K562 (cell line): ENCODE results near the gene CNTN5. TPM values are rescaled to one million over a fixed set of nuclear protein-coding genes. Genes with fewer than 3 reads are reported as not detected.

Source experiments
- ATAC-seq: fragments of 200-7000 bp; cut with Tn5 transposase; 3 replicates; pipeline ENCODE4 v1.9.1; 2020; ENCODE audit warnings: moderate library complexity
- BruUV-seq: library from RNA; stranded (reverse); fragments of 400-500 nt; replicated peaks from 2 replicates; lab custom pipeline; 2021; lab: Mats Ljungman, UMichigan
- CTCF ChIA-PET: fragments of 300-600 bp; formaldehyde crosslinking; extraction: SDS; loops from one replicate; lab custom pipeline; 2021; ENCODE audit warnings: low intra/inter-chr PET ratio; lab: Yijun Ruan, JAX
- POLR2A ChIA-PET: fragments of 300-600, 350-650 bp; sonication (Branson Sonifier 250); formaldehyde crosslinking; extraction: SDS; loops from one replicate; lab custom pipeline; 2021; ENCODE audit warnings: antibody characterized with exemption, inconsistent platforms; lab: Yijun Ruan, JAX
- DNase-seq, 4 experiments: peaks; one replicate each; pipeline versions ENCODE4 v3.0.0 to v3.0.0-alpha.2; 2011 to 2018; ENCODE audit warnings: low spot score in 3 of 4, mixed read lengths in 3 of 4; ENCODE audit errors: extremely low read depth in 1 of 4
- FAIRE-seq: peaks from 2 replicates; lab custom pipeline; 2011; peaks lifted over from hg19 to GRCh38; lab: Jason Lieb, UNC
- H2AFZ ChIP-seq: 2 replicates; pipeline ENCODE4 v1.6.0; 2011; ENCODE audit warnings: low read depth, low read length, control low read depth, inconsistent platforms
- H3K27ac ChIP-seq: fragments of 200-600 bp; 3 replicates; pipeline ENCODE4 v1.8.0; 2011; ENCODE audit warnings: low read depth, mild to moderate bottlenecking, control low read depth, inconsistent platforms, low read length, moderate library complexity, mixed read lengths; ENCODE audit errors: extremely low read depth
- H3K27me3 ChIP-seq, 2 experiments: fragments of 300-600 bp in 1 of 2; 2 replicates in 1 of 2; 3 replicates in 1 of 2; pipeline versions ENCODE4 v1.6.0 to v1.8.0; 2011; ENCODE audit warnings: inconsistent platforms in 2 of 2, low read length in 2 of 2, mild to moderate bottlenecking in 1 of 2, mixed read lengths in 1 of 2, moderate library complexity in 1 of 2; ENCODE audit not compliant: control insufficient read depth in 2 of 2, insufficient read depth in 2 of 2
- H3K36me3 ChIP-seq: fragments of 300-600 bp; 3 replicates; pipeline ENCODE4 v1.8.0; 2011; ENCODE audit warnings: mild to moderate bottlenecking, low read length, inconsistent platforms; ENCODE audit not compliant: control insufficient read depth, insufficient read depth
- H3K4me1 ChIP-seq, 2 experiments: fragments of 200-600 bp in 1 of 2; replicated peaks in 1 of 2; 2 replicates in 1 of 2; 3 replicates in 1 of 2; pipeline versions ENCODE4 v1.5.1 to v1.8.0; 2011; ENCODE audit warnings: inconsistent platforms in 2 of 2, low read length in 2 of 2, mild to moderate bottlenecking in 1 of 2, mixed read lengths in 1 of 2, moderate library complexity in 1 of 2; ENCODE audit not compliant: control insufficient read depth in 2 of 2, insufficient read depth in 2 of 2
- H3K4me2 ChIP-seq: 2 replicates; pipeline ENCODE4 v1.6.1; 2011; ENCODE audit warnings: low read length, control low read depth, inconsistent platforms, mixed read lengths; ENCODE audit not compliant: insufficient read depth
- H3K4me3 ChIP-seq: fragments of 200-600 bp; sonication (generic), shearing (Covaris generic); 2 replicates; pipeline ENCODE4 v1.5.1; 2016; ENCODE audit warnings: control low read depth, inconsistent platforms
- H3K79me2 ChIP-seq: fragments of 200-600 bp; 3 replicates; pipeline ENCODE4 v1.8.0; 2011; ENCODE audit warnings: low read length, inconsistent platforms; ENCODE audit not compliant: control insufficient read depth, insufficient read depth
- H3K9ac ChIP-seq, 2 experiments: 2 replicates each; pipeline versions ENCODE4 v1.6.0 to v1.6.1; 2011; ENCODE audit warnings: low read depth in 2 of 2, low read length in 2 of 2, control low read depth in 1 of 2, inconsistent platforms in 1 of 2, mild to moderate bottlenecking in 1 of 2, mixed read lengths in 1 of 2; ENCODE audit not compliant: insufficient read depth in 1 of 2
- H3K9me1 ChIP-seq: one replicate; pipeline ENCODE4 v1.6.0; 2011; ENCODE audit warnings: inconsistent platforms, mild to moderate bottlenecking, low read length, moderate library complexity; ENCODE audit not compliant: control insufficient read depth, insufficient read depth
- H3K9me3 ChIP-seq: replicated peaks from 2 replicates; pipeline ENCODE4 v1.5.1; 2011; ENCODE audit warnings: low read depth, low read length, inconsistent platforms; ENCODE audit not compliant: control insufficient read depth, insufficient read depth
- H4K20me1 ChIP-seq: replicated peaks from 2 replicates; pipeline ENCODE4 v1.6.1; 2011; ENCODE audit warnings: low read length, inconsistent platforms, mixed read lengths; ENCODE audit not compliant: control insufficient read depth, insufficient read depth
- EGR1 ChIP-seq: fragments of 450-650 bp; conservative IDR thresholded peaks from 2 replicates; pipeline ENCODE4 v1.6.1; 2017; ENCODE audit warnings: mild to moderate bottlenecking
- HDAC8 ChIP-seq: fragments of 450-650 bp; IDR thresholded peaks from 2 replicates; pipeline ENCODE4 v1.6.1; 2016; ENCODE audit warnings: mild to moderate bottlenecking, missing genetic modification characterization, moderate library complexity, missing compliant biosample characterization
- MEF2A ChIP-seq: IDR thresholded peaks from 2 replicates; pipeline ENCODE4 v1.6.1; 2011; ENCODE audit warnings: low read depth, mild to moderate bottlenecking, low read length, moderate library complexity; ENCODE audit not compliant: control insufficient read depth
- TAF1 ChIP-seq: IDR thresholded peaks from 2 replicates; pipeline ENCODE4 v1.6.1; 2011; ENCODE audit warnings: mild to moderate bottlenecking, low read length, moderate library complexity; ENCODE audit not compliant: insufficient read depth, control insufficient read depth, severe bottlenecking; ENCODE audit errors: extremely low read depth
- ZNF239 ChIP-seq: fragments of 250-450 bp; sonication (Bioruptor Pico); IDR thresholded peaks from 2 replicates; pipeline ENCODE4 v1.4.0; 2020; ENCODE audit warnings: mild to moderate bottlenecking
- WGBS: fragments of 100-300 bp; shearing (Covaris generic); methylation state at CpG from one replicate; pipeline ENCODE4 v1.1.6; 2016; ENCODE audit warnings: low coverage, mixed read lengths; ENCODE audit not compliant: insufficient coverage; ENCODE audit errors: missing lambda C conversion rate; 5-methylcytosine and 5-hydroxymethylcytosine counted together
- in situ Hi-C: fragments of 300-500 bp; cut with MboI; formaldehyde crosslinking; loops from 4 replicates; pipeline ENCODE4 v1.15.0; 2018; ENCODE audit warnings: inconsistent platforms, mixed read lengths
- intact Hi-C: fragments of 100-400 bp; cut with micrococcal nuclease; formaldehyde crosslinking; loops from 2 replicates; pipeline ENCODE4 v1.14.2; 2022
- polyA plus RNA-seq, 8 experiments: library from polyadenylated mRNA; depleted of rRNA in 4 of 8; stranded (reverse) in 5 of 8; unstranded in 3 of 8; fragments of >200 nt; fragmentation: Nextera tagmentation in 2 of 8; fragmentation: Illumina TruSeq in 1 of 8; extraction: Ambion mirVana in 2 of 8; extraction: Trizol in 1 of 8; gene quantifications; 2 replicates each; pipeline versions ENCODE4 v1.2.1 to v1.2.3, GENCODE V29; 2011 to 2014; ENCODE audit warnings: inconsistent platforms in 1 of 8, missing spikeins in 1 of 8
- total RNA-seq, 7 experiments: library from RNA; depleted of rRNA in 6 of 7; stranded (reverse); fragments of >200 nt in 6 of 7; fragmentation: Illumina TruSeq in 2 of 7; extraction: Trizol in 2 of 7; gene quantifications; 2 replicates each; pipeline versions ENCODE4 v1.2.1 to v1.2.3, GENCODE V29; 2011 to 2021; ENCODE audit warnings: low replicate concordance in 1 of 7
- TF ChIP-seq, protein P1 (sequence below): fragments of 450-650 bp; IDR thresholded peaks from 2 replicates; pipeline ENCODE4 v1.6.1; 2017; ENCODE audit warnings: antibody characterized with exemption

The CNTN5 gene
- total and polyA plus RNA-seq, 9 of the 15 experiments (the other 6 are each of a cell fraction or from before 2014, with no cell fraction given), result 0.03 TPM; not detected in 8

DNA sequence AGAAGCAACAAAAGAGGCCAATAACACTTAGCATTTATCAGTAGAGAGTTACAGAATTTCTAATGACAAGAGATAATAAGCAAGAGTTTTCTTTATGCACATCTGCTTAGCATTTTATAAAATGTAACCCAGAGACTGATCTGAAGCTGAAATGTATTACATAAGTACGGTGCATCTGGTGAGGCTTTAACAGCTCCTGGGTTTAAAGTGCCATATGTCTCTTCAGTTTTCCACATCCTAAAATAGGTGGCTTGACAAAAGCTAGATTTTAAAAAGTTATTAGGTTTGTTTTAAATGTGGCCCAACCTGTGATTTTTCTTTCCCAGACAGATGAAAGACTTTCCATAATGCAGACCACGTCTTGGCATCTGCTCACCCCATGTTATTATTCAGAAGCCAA lies 1045.7 kb downstream of the CNTN5 start:
- H3K9me3 ChIP-seq, result no peaks in the 10 kb centered on the region

More for the DNA sequence above, 1045.7 kb downstream of the CNTN5 start:
- POLR2A ChIA-PET, result no interaction called here
- TF ChIP-seq ZNF239 (CRISPR knock-in tag) (no peak), EGR1 (no peak), TAF1 (no peak), HDAC8 (tag) (no peak), MEF2A (no peak)
- TF ChIP-seq, protein P1, sequence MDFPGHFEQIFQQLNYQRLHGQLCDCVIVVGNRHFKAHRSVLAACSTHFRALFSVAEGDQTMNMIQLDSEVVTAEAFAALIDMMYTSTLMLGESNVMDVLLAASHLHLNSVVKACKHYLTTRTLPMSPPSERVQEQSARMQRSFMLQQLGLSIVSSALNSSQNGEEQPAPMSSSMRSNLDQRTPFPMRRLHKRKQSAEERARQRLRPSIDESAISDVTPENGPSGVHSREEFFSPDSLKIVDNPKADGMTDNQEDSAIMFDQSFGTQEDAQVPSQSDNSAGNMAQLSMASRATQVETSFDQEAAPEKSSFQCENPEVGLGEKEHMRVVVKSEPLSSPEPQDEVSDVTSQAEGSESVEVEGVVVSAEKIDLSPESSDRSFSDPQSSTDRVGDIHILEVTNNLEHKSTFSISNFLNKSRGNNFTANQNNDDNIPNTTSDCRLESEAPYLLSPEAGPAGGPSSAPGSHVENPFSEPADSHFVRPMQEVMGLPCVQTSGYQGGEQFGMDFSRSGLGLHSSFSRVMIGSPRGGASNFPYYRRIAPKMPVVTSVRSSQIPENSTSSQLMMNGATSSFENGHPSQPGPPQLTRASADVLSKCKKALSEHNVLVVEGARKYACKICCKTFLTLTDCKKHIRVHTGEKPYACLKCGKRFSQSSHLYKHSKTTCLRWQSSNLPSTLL, result no peak
- TF ChIP-seq, all 486 proteins: peak for 0
- H3K27ac ChIP-seq, result no peak overlapping the region
- no peak overlapping the region for H2AFZ ChIP-seq
- 0% methylated on average over 2 of the region's 2 CpGs for WGBS
- no peaks in the 10 kb centered on the region for H3K27me3 ChIP-seq
- in situ Hi-C loops, result no loop called here
- H3K4me3 ChIP-seq, result no peak overlapping the region
- no peak overlapping the region for H3K4me2 ChIP-seq
- H3K9me1 ChIP-seq, result no peaks in the 10 kb centered on the region
- H4K20me1 ChIP-seq, result no peaks in the 10 kb centered on the region
- H3K9ac ChIP-seq, result no peak overlapping the region
- no peaks in the 10 kb centered on the region for H3K4me1 ChIP-seq
- intact Hi-C loops, result no loop called here
- H3K79me2 ChIP-seq, result no peaks in the 10 kb centered on the region
- no peaks in the 10 kb centered on the region for H3K36me3 ChIP-seq
- CTCF ChIA-PET, result no interaction called here
- DNase-seq (no peak), FAIRE-seq (no peak), ATAC-seq (no peak)
- BruUV-seq, result no TSS peak
